Lung (tissue), 12 donors: Measurements from ENCODE around the gene LRP4. TPM values are rescaled to one million over a fixed set of nuclear protein-coding genes. Genes with fewer than 3 reads are reported as not detected.

ENCODE experiments used
- ATAC-seq: fragments of 200-7000 bp; cut with Tn5 transposase; one replicate; pipeline ENCODE4 v1.9.1; 2020; ENCODE audit warnings: moderate number of reproducible peaks; ENCODE audit not compliant: insufficient read depth, low FRiP score
- DNase-seq, 3 donors: peaks; one replicate each; pipeline ENCODE4 v3.0.0-alpha.2; 2013 to 2017
- H3K27ac ChIP-seq, 2 donors: one replicate each; pipeline ENCODE4 v1.5.1; 2013; ENCODE audit warnings: mild to moderate bottlenecking in 2 of 2, moderate library complexity in 2 of 2, control low read depth in 1 of 2, inconsistent platforms in 1 of 2, low read depth in 1 of 2, low read length in 1 of 2
- H3K27me3 ChIP-seq, 3 donors: one replicate each; pipeline ENCODE4 v1.5.1; 2013; ENCODE audit warnings: low read length in 2 of 3; ENCODE audit not compliant: control insufficient read depth in 3 of 3, insufficient read depth in 3 of 3
- H3K36me3 ChIP-seq, 4 donors: one replicate each; pipeline ENCODE4 v1.5.1; 2013; ENCODE audit warnings: low read length in 4 of 4, mild to moderate bottlenecking in 1 of 4, moderate library complexity in 1 of 4; ENCODE audit not compliant: control insufficient read depth in 4 of 4, insufficient read depth in 4 of 4
- H3K4me1 ChIP-seq, 5 donors: one replicate each; pipeline ENCODE4 v1.5.1; 2013; ENCODE audit warnings: low read length in 5 of 5, mild to moderate bottlenecking in 2 of 5, moderate library complexity in 1 of 5; ENCODE audit not compliant: control insufficient read depth in 5 of 5, insufficient read depth in 5 of 5
- H3K4me3 ChIP-seq: one replicate; pipeline ENCODE4 v1.5.1; 2013; ENCODE audit warnings: mild to moderate bottlenecking, control low read depth, moderate library complexity
- H3K9ac ChIP-seq, 2 donors: one replicate each; pipeline ENCODE4 v1.5.1; 2013; ENCODE audit warnings: low read length in 2 of 2, control low read depth in 1 of 2; ENCODE audit not compliant: insufficient read depth in 1 of 2
- H3K9me3 ChIP-seq, 4 donors: one replicate each; pipeline ENCODE4 v1.5.1; 2013; ENCODE audit warnings: low read length in 3 of 4, mild to moderate bottlenecking in 1 of 4, moderate library complexity in 1 of 4; ENCODE audit not compliant: control insufficient read depth in 4 of 4, insufficient read depth in 3 of 4
- CTCF ChIP-seq: IDR thresholded peaks from 2 replicates; pipeline ENCODE4 v1.5.1; 2012; ENCODE audit warnings: mild to moderate bottlenecking; ENCODE audit errors: control extremely low read depth, extremely low read depth
- WGBS, 2 donors: extraction: QIAGEN DNeasy Blood & Tissue Kit; methylation state at CpG; one replicate each; pipeline ENCODE4 v1.1.7; 2013; 5-methylcytosine and 5-hydroxymethylcytosine counted together
- polyA plus RNA-seq, 2 donors: library from polyadenylated mRNA; stranded (reverse); fragments of 200-250 nt; gene quantifications; one replicate each; pipeline ENCODE4 v1.2.1, GENCODE V29; 2013
- total RNA-seq, 2 donors: library from RNA; depleted of rRNA in 1 of 2; stranded (reverse); fragments of >200 nt in 1 of 2; gene quantifications; one replicate each; pipeline ENCODE4 v1.2.1, GENCODE V29; 2014 to 2021
- donor health status: control.
- donor health status: control.
- donor health status: Bipolar disorder and iron deficiency.
- donor health status: healthy.
- donor health status: DM: yes; HTN: yes; CAD: no.

LRP4 gene
- total and polyA plus RNA-seq, 4 donors = 1.0 to 30.8 (median 2.9) TPM

- H3K4me3 ChIP-seq = no peak overlapping the region
- 89 to 93% methylated on average over 4 of the region's 4 CpGs for WGBS, 2 donors
- no peaks in the 10 kb centered on the region for H3K27me3 ChIP-seq
- TF ChIP-seq CTCF = no peak
- ATAC-seq = no peak
- H3K9ac ChIP-seq = no peak overlapping the region
- peaks cover 0 to 4% (median 0%) of the 10 kb centered on the region in 5 donors for H3K4me1 ChIP-seq
- peaks cover 0 to 1% (median 0%) of the 10 kb centered on the region in 4 donors for H3K36me3 ChIP-seq
- DNase-seq = no peak
- no peaks in the 10 kb centered on the region for H3K9me3 ChIP-seq
- H3K27ac ChIP-seq = no peak overlapping the region
These were observed 30.2 kb upstream of the LRP4 start for GRCh38 chr11:46948378-46949131.

GRCh38 chr11:46947399-46948077, 29.2 kb upstream of the LRP4 start:
- 69 to 80% methylated on average over 3 of the region's 3 CpGs for WGBS, 2 donors
- no peak for ATAC-seq
- Histone ChIP-seq H3K9ac (no peak overlapping the region), H3K4me3 (no peak overlapping the region), H3K27me3 (no peaks in the 10 kb centered on the region), H3K27ac (no peak overlapping the region), H3K36me3 (peaks cover 0 to 4% (median under 1%) of the 10 kb centered on the region in 4 donors), H3K4me1 (peaks cover 0 to 4% (median 0%) of the 10 kb centered on the region in 5 donors), H3K9me3 (no peaks in the 10 kb centered on the region)
- no peak for DNase-seq
- no peak for TF ChIP-seq CTCF

GRCh38 chr11:46944356-46945075, 26.2 kb upstream of the LRP4 start:
- Histone ChIP-seq H3K9me3 (no peaks in the 10 kb centered on the region), H3K4me3 (no peak overlapping the region), H3K9ac (no peak overlapping the region), H3K27me3 (no peaks in the 10 kb centered on the region), H3K4me1 (peaks cover 0 to 4% (median 0%) of the 10 kb centered on the region in 5 donors), H3K36me3 (peaks cover 0 to 8% (median under 1%) of the 10 kb centered on the region in 4 donors), H3K27ac (no peak overlapping the region)
- DNase-seq (no peak), ATAC-seq (no peak)
- WGBS, 2 donors = 87 to 89% methylated on average over 4 of the region's 4 CpGs
- TF ChIP-seq CTCF = no peak
